Keratinocyte (primary cell): Measurements from ENCODE around the gene GRIK4.

Experiments
- EZH2 ChIP-seq: IDR thresholded peaks from one replicate; pipeline ENCODE4 v1.6.1; 2012; ENCODE audit warnings: inconsistent platforms, mild to moderate bottlenecking, low read length, moderate library complexity
- TF ChIP-seq, protein P1 (sequence below), 3 experiments: IDR thresholded peaks in 1 of 3; conservative IDR thresholded peaks in 1 of 3; optimal IDR thresholded peaks in 1 of 3; 2 replicates in 2 of 3; 3 replicates in 1 of 3; pipeline versions ENCODE3 to v1.5.1; 2011; ENCODE audit warnings: low read length in 3 of 3, mild to moderate bottlenecking in 3 of 3, moderate library complexity in 2 of 3, control low read depth in 1 of 3, inconsistent platforms in 1 of 3; ENCODE audit not compliant: insufficient read depth in 2 of 3; ENCODE audit errors: extremely low read depth in 1 of 3

DNA sequence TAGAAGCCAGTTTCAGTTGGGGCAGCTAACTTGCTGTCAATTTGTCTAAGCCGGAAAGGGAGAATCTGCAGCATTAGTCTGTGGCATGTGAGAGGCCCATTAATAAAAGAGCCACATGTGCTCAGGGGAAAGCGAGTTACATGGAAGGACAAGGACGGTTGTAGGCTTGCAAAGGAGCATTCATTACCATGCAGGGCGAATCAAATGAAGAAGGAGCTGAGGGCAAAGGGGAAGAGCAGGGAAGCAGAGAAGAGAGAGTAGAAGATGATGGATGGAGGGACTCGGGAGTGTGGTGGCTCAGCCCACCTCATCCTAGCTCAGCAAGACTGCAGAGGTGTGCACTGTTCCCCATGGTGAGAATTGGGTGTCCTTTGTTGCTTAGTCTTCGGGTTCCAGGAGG lies 359.6 kb downstream of the GRIK4 start:
- TF ChIP-seq, protein P1, sequence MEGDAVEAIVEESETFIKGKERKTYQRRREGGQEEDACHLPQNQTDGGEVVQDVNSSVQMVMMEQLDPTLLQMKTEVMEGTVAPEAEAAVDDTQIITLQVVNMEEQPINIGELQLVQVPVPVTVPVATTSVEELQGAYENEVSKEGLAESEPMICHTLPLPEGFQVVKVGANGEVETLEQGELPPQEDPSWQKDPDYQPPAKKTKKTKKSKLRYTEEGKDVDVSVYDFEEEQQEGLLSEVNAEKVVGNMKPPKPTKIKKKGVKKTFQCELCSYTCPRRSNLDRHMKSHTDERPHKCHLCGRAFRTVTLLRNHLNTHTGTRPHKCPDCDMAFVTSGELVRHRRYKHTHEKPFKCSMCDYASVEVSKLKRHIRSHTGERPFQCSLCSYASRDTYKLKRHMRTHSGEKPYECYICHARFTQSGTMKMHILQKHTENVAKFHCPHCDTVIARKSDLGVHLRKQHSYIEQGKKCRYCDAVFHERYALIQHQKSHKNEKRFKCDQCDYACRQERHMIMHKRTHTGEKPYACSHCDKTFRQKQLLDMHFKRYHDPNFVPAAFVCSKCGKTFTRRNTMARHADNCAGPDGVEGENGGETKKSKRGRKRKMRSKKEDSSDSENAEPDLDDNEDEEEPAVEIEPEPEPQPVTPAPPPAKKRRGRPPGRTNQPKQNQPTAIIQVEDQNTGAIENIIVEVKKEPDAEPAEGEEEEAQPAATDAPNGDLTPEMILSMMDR (optimal IDR thresholded peaks at IDR 0.05 in 1 of 3, IDR thresholded peaks at IDR 0.05 in 1 of 3, conservative IDR thresholded peaks at IDR 0.05 in 1 of 3; ENCODE audit: extremely low read depth in 1 of 3, insufficient read depth in 2 of 3, low read length in 3 of 3), result no peak
- TF ChIP-seq EZH2, result no peak
